GM18867 (cell line): ENCODE data around the gene CPT1B.

Source experiments
- ATAC-seq: cut with Tn5 transposase; IDR thresholded peaks from one replicate; pipeline ENCODE4 v1.9.1; 2021; ENCODE audit warnings: mild to moderate bottlenecking, moderate library complexity; ENCODE audit not compliant: unreplicated experiment

CPT1B gene

GRCh38 chr22:50571264-50572175 is 6.7 kb downstream of the CPT1B start:
- no peak for ATAC-seq

GRCh38 chr22:50570861-50571260 is 7.4 kb downstream of the CPT1B start:
- ATAC-seq = no peak

GRCh38 chr22:50569896-50570535 is 8.2 kb downstream of the CPT1B start:
- no peak for ATAC-seq

- ATAC-seq = no peak
Observed at GRCh38 chr22:50569041-50569459, 9.2 kb downstream of the CPT1B start.

- ATAC-seq = no peak
Observed at GRCh38 chr22:50568626-50569025, 9.6 kb downstream of the CPT1B start.

GRCh38 chr22:50567721-50568252 is 10.4 kb downstream of the CPT1B start:
- ATAC-seq = no peak

GRCh38 chr22:50564289-50564688 is 13.9 kb downstream of the CPT1B start:
- ATAC-seq = no peak

GRCh38 chr22:50563413-50564160 is 14.6 kb downstream of the CPT1B start:
- ATAC-seq = no peak

GRCh38 chr22:50562523-50563412 is 15.5 kb downstream of the CPT1B start, which contains the start of gene SYCE3:
TSS of gene SYCE3 (minus strand) at chr22:50562919. CDS start at chr22:50556405, 6,514 bp downstream.
- peak; percentile 90 for ATAC-seq

GRCh38 chr22:50561401-50562358 is 16.5 kb downstream of the CPT1B start:
- ATAC-seq = no peak

GRCh38 chr22:50560034-50560433 is 18.2 kb downstream of the CPT1B start:
- ATAC-seq = no peak

- ATAC-seq = no peak
Observed at GRCh38 chr22:50556703-50557102, 21.5 kb downstream of the CPT1B start.

GRCh38 chr22:50553310-50553709 is 24.9 kb downstream of the CPT1B start:
- no peak for ATAC-seq

GRCh38 chr22:50551160-50551752 is 27.0 kb downstream of the CPT1B start:
- no peak for ATAC-seq

- ATAC-seq = no peak
Observed at GRCh38 chr22:50550395-50550794, 27.8 kb downstream of the CPT1B start.

GRCh38 chr22:50548921-50549790 is 29.1 kb downstream of the CPT1B start:
- ATAC-seq = no peak

- ATAC-seq = no peak
Observed at GRCh38 chr22:50548040-50548920, 29.9 kb downstream of the CPT1B start.
